GM18858 (cell line): ENCODE measurements around the gene CIC.
"Not testable (repeated sequence)": the region's sequence is repeated elsewhere in the genome, so short reads cannot be mapped to it uniquely, and the experiment has no call there.

Experiments used
- ATAC-seq: cut with Tn5 transposase; IDR thresholded peaks from one replicate; pipeline ENCODE4 v1.9.1; 2021; ENCODE audit not compliant: unreplicated experiment

CIC gene

DNA sequence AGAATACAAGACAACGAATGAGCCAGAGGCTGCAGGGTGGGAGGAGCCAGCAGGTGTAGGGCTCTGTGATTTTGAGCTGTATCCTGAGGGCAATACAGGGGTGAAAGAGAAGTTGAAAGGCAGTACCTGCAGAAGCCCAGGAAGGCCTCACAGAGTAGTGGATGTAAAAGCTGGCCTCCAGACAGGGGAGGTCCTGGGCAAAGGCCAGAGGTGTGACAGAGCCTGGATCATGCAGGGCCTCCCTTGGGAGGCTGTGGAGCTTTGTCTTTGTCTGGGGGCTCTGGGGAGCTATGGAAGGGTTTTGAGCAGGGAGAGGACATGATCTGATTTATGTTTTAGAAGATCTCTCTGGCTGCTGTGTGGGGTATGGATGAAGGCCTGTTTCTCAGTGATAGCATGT is 59.1 kb downstream of the CIC start:
- ATAC-seq = no peak

DNA sequence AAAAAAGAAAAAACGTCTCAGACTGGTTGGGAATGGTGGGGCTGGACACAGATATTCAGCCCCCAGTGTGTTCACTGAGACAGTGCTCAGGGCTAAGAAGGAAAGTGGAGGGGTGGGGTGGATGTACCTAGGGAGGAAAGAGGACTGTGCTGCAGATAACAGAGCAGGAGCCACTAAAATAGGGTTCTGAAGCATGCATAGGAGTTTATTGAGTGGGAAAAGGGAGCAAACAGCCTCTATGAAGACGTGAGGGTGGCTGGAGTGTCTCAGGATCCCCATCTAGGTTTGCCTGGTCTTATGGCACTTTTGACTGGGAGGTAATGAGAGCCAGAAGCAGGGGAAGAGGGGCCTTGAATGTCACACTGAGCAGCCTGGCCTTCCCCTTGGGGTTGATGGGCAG is 59.8 kb downstream of the CIC start:
- ATAC-seq = no peak

DNA sequence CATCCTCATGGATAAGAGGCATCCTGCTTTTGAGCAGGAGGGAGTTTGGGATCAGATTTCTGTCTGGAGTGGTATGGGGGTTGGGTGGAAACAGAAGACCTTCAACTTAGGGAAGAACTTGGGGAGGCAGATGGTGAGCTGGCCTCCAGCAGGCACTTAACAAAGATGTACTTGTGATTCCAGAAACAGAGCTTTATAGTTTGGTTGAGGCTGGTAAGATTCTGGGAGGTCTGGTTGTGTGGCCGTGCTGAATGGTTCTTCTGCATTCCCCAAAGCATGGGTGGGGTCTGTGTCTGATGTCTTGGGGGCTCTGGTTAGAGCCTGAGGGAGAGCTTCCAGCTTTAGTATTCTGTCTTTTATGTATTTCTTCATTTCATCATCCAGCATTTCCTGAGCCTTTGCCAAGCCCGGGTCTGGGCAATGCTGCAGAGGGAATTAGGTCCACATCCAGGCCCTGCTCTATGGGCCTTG is 61.2 kb downstream of the CIC start:
- ATAC-seq = no peak

DNA sequence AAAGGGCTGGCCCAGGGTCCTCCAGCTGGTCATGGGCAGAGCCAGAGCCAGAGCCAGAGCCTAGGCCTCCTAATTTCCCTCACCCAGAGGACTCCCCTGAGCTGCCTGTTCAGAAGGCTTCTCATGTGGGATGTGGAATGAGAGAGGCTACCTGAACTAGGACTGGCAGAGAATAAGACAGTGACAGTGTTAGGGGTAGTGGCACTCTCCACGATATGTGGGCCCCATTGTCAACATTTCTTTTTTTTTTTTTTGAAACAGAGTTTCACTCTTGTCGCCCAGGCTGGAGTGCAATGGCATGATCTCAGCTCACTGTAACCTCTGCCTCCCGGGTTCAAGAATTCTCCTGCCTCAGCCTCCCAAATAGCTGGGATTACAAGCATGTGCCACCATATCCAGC is 62.3 kb downstream of the CIC start:
- not testable (repeated sequence) for ATAC-seq

DNA sequence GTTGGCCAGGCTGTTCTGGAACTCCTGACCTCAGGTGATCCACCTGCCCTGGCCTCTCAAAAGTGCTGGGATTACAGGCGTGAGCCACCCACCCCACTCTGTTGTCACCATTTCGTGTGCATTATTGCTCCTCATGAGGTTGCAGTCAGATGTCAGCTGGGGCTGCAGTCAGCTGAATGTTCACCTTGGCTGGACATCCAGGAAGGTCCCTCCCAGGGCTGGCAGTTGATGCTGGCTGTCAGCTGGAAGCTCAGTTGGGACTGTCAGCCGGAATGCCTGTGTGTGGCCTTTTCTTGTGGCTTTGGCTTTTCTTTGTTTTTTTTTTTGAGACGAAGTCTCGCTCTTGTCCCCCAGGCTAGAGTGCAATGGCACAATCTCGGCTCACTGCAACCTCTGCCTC is 63.0 kb downstream of the CIC start:
- no peak for ATAC-seq

DNA sequence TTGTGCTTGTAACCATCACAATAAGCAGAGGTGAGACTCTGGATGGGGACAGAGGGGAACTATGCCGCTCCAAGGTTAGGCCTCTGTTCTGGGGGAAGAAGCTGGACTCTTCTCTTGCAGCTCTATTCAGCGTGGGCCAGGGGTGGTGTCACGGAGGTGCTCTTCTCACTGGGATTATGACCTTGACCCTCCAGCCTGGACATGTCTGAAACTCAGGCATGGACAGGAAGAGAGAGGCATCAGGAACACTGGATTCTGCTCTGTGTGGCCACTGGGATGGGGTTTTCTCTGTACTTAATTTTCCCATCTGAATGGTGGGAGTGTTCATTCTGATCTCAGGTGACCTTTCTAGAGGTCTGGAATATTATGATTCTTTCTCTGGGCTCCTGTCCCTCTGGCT is 64.0 kb downstream of the CIC start:
- ATAC-seq = no peak

DNA sequence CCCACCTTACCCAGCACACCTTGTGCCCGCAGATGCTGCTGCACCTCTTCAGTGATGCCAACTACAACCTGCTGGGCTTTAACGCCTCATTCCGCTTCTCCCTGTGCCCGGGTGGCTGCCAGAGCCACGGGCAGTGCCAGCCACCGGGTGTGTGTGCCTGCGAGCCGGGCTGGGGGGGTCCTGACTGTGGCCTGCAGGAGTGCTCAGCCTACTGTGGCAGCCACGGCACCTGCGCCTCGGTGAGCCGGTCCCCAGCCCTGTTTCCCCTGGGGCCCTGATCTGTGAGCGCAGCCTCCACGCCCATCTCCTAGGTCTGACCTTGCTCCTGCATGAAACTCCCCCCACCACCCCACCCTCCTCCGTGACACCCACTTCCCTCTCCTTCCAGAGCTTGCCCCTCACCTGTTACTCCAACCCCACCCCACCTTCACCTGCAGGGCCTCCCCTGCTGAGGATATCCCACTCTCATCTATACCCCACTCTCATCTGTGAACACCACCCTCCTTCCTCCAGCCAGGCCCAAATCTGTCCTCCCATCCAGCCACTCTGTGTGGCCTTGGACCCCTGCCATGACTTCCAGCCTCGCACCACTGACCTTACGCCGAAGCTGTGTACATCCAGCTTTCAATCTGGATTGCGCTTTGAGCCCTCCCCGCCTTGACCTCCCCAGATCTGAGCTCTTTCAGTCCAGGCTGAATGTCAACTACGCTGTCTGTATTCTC is 65.1 kb downstream of the CIC start:
- ATAC-seq = no peak

DNA sequence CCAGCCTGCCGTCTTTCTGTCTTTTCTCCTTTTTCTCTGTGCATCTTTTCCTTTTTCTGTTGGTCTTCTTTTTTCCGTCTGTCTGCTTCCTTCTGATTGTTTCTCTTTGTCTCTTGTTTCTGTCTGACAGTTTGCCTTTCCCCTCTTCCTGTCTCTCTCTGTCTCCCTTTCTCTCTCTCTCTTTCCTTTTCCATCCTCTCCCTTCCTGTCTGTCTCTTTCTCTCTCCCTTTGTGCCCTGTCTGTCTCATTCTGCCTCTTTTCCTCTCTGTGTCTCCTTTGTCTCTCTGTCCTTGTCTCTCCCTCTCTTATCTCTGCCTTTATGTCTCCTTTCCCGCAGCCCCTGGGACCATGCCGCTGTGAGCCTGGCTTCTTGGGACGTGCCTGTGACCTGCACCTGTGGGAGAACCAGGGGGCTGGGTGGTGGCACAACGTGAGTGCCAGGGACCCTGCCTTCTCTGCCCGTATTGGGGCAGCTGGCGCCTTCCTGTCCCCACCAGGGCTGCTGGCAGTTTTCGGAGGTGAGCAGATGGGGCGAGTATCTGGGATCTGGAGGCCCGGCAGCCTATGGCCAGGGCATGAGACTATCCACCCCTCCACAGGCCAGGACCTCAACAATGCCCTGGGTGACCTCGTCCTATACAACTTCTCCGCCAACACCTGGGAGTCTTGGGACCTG is 65.8 kb downstream of the CIC start:
- ATAC-seq = no peak

DNA sequence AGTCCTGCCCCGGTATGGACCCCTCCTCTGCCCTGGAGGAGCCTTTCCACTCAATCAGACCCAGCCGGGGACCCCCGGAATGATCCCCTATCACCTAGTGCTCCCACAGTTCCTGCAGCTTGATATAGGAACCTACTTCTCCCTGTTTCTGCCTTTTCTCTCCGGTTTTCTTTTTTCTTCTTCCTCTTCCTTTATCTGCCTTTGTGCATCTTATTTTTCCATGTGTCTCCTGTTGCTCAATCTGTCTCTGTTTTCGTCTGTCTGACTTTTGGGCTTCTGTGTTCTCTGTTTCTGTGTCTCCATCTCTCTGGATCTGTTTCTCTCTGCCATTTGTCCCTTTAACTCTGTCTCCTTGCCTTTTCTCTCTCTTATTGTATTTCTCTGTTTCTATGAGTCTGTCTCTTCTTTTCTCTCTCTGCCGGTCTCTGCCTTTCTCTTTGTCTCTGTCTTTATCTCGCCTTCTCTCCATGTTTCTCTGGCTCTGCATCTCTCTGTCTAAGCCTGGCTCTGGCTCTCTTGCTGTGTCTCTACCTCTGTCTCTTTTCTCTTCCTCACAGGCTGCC is 66.4 kb downstream of the CIC start:
- no peak for ATAC-seq

DNA sequence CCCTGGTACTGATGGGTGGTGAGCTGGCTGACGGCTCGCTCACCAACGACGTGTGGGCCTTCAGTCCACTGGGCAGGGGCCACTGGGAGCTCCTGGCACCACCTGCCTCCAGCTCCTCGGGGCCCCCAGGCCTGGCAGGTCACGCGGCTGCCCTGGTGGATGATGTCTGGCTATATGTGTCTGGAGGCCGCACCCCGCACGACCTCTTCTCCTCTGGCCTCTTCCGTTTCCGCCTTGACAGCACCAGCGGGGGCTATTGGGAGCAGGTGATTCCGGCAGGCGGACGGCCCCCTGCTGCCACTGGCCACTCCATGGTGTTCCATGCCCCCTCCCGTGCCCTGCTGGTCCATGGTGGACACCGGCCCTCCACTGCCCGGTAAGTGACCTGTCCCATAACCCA is 66.9 kb downstream of the CIC start:
- ATAC-seq = no peak

DNA sequence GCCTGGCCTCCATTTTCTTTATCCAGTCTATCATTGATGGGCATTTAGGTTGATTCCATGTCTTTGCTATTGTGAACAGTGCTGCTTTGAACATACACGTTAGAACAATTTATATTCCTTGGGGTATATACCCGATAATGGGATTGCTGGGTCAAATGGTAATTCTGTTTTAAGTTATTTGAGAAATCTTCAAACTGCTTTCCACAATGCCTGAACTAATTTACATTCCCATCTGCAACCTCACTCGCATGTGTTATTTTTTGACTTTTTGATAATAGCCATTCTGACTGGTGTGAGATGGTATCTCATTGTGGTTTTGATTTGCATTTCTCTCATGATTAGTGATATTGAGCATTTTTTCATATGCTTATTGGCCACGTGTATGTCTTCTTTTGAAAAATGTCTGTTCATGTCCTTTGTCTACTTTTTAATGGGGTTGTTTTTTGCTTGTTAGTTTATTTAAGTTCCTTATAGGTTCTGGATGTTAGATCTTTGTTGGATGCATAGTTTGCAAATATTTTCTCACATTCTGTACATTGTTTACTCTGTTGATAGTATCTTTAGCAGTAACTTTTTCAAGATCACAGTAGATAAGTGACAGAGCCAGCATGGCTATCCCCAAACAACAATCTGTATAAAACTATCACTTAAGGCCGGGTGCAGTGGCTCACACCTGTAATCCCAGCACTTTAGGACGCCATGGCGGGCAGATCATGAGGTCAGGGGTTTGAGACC is 70.2 kb downstream of the CIC start:
- not testable (repeated sequence) for ATAC-seq

DNA sequence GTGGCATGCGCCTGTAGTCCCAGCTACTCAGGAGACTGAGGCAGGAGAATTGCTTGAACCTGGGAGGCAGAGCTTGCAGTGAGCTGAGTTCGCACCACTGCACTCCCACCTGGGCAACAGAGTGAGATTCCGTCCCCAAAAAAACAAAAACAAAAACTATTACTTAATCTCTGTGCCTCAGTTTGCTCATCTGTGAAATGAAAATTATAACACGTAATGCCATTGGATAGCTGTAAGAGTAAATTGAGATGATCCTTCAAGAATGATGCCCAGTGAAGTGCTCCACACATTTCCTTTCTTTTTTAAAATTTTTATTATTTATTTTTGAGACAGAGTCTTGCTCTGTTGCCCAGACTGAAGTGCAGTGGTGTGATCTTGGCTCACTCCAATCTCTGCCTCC is 70.9 kb downstream of the CIC start:
- ATAC-seq = not testable (repeated sequence)

DNA sequence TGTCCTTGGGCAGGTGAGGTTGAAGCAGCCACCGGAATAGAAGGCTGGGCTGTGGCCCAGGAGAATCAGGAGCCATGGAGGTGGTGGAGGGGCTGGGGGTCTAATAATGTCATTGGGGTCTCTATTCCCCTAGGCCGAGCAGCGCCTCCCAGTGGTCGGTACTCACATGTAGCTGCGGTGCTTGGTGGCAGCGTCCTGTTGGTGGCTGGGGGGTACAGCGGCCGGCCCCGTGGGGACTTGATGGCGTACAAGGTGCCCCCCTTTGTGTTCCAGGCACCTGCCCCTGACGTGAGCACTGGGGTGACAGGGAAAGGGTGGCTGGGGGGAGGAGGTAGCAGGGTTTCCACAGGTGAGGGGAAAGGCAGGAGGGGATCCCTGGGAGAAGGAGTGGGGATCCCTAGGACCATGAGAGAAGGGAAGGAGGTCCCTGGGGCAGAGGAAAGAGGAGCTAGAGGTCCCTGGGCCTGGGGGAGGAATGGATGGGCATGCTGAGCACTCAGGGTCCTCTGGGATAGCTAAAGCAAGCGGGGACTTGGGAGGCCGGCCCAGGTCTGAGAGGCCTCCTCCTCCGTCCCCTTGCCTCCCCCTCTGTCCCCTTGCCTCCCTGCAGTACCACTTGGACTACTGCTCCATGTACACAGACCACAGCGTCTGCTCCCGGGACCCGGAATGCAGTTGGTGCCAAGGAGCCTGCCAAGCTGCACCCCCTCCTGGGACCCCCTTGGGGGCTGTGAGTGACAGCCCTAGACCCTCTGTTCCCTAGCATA is 74.5 kb downstream of the CIC start:
- no peak for ATAC-seq

DNA sequence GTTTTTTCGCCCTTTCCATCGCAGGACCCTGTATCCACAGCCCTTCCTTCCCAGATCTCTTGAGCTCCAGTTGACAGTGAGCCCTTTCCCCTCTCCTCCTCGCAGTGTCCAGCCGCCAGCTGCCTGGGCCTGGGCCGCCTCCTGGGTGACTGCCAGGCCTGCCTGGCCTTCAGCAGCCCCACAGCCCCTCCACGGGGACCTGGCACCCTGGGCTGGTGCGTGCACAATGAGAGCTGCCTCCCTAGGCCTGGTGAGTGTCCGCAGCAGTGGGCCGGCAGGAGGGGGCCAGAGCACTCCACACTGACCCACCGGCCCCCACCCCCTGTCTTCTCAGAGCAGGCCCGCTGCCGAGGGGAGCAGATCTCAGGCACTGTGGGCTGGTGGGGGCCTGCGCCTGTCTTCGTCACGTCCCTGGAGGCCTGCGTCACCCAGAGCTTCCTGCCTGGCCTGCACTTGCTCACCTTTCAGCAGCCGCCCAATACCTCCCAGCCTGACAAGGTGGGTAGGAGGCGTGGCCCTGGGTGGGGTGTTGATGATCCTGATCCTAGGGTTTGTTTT is 75.4 kb downstream of the CIC start:
- ATAC-seq = no peak
